Measurements from ENCODE around the gene USH1G.
"Not testable (repeated sequence)": the region's sequence is repeated elsewhere in the genome, so short reads cannot be mapped to it uniquely, and the experiment has no call there.

Gene USH1G

GRCh38 chr17:74873037-74873873 lies 49.8 kb downstream of the USH1G start:
- peak; percentile 95 for DNase-seq

GRCh38 chr17:74872313-74873036 lies 50.6 kb downstream of the USH1G start, which contains the start of gene FDXR:
Gene FDXR, minus strand, starts transcription at chr17:74872994. Its CDS starts 50 bp downstream, at chr17:74872944.
- no peak for DNase-seq

- no peak for DNase-seq
These were observed 51.5 kb downstream of the USH1G start for GRCh38 chr17:74871356-74872076.

GRCh38 chr17:74870512-74870911 lies 52.5 kb downstream of the USH1G start:
- no peak for DNase-seq

- not testable (repeated sequence) for DNase-seq
These were observed 53.0 kb downstream of the USH1G start for GRCh38 chr17:74870028-74870427.

GRCh38 chr17:74868908-74869255 lies 54.2 kb downstream of the USH1G start:
- no peak for DNase-seq

GRCh38 chr17:74868251-74868907 lies 54.7 kb downstream of the USH1G start:
- DNase-seq = no peak

GRCh38 chr17:74866198-74866835 lies 56.7 kb downstream of the USH1G start:
- no peak for DNase-seq

All from cortex of kidney (tissue), 1 donor.